HuH-7.5 (cell line): Measurements from ENCODE around the gene TIFAB.

Source experiments
- DNase-seq: peaks from one replicate; pipeline ENCODE4 v3.0.0; 2011; ENCODE audit warnings: low spot score

TIFAB gene

DNA sequence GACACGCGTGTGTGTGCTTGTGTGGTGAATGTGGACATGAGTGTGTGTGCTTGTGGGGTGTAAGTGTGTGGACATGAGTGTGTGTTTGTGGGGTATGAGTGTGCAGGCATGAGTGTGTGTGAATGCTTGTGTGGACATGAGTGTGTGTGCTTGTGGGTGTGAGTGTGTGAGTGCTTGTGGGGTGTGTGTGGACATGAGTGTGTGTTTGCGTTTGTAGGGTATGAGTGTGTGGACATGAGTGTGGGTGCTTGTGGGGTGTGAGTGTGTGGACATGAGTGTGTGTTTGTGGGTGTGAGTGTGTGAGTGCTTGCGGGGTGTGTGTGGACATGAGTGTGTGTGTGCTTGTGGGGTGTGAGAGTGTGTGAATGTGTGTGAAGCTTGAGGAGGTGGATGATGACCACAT, 29.8 kb upstream of the TIFAB start:
- no peak for DNase-seq

DNA sequence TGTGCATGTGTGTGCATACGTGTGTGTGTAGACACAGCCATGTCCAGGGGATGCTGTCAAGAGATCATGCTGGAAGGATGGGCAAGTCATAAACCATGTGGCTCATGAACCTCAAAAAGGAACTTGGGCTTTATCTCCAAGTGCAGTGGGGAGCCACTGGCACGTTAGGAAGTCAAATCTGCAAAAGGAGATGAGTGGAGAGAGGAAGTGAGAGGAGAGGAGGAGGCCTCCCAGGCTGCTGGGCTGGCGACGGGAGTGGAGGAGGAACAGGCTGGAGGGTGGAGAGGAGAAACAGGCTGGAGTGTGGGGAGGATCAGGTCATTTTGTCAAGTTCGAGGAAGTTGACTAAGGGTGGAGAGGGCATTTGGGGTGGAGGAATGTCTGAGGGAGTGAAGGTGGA, 29.2 kb upstream of the TIFAB start:
- no peak for DNase-seq

DNA sequence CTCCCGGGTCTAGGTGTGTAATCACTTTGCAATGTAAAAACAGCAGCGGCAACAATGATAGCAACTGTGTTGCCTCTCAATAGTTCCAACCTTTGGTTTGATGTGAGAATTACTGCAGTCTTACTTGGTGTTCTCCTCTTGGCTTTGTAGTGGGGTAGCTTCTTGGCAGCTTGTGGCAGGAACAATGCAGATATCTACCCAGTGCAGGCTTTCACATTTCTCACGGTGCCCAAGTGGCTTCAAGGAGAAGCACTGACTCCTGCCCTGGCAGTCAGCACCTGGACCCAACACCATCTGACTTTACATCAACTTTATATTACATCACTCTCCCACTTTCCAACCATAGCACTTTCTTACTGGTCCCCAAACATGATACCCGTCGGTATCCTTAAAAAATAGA, 28.4 kb upstream of the TIFAB start:
- DNase-seq = no peak

DNA sequence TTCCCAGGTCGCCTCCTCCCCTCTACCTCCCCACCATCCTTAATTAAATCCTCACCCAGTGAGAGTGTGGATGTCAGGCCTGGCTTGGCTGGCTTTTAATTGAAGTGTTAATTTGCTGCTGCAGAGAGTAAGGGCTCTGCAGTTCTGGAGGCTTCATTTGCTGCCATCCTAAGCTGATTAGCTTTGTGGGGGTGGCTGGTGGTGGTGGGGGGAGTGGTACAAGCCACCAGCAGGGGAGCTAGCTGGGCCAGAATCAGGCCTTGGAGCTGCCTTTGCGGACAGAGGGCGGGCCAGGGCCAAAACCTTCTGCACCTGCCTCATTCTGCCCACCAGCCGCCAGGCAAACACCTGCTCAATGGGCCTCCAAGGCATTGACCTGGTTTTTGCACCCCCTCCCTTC, 26.8 kb upstream of the TIFAB start:
- DNase-seq = no peak

DNA sequence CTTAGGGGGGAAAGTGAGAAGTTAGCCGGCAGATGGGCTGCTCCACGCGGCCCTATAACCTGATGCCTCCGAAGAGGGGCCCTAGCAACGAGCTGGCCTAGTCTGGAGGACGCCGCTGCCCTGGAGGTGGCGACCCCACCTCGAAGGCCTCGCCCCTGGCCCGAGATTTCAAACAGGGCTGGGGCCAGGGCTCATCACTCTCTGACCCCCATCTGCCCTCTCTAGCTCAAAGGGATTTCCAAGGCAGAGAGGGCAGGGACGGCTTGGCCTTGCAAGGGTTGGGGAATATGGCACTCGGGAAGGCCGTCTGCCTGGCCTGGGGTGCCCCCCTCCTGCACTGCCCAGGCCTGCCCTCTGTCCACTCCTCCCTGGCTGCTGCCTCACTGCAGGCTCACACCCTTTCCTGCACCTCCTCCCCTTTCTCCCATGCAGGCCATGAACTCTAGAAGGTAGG, 25.5 kb upstream of the TIFAB start:
- DNase-seq = no peak

DNA sequence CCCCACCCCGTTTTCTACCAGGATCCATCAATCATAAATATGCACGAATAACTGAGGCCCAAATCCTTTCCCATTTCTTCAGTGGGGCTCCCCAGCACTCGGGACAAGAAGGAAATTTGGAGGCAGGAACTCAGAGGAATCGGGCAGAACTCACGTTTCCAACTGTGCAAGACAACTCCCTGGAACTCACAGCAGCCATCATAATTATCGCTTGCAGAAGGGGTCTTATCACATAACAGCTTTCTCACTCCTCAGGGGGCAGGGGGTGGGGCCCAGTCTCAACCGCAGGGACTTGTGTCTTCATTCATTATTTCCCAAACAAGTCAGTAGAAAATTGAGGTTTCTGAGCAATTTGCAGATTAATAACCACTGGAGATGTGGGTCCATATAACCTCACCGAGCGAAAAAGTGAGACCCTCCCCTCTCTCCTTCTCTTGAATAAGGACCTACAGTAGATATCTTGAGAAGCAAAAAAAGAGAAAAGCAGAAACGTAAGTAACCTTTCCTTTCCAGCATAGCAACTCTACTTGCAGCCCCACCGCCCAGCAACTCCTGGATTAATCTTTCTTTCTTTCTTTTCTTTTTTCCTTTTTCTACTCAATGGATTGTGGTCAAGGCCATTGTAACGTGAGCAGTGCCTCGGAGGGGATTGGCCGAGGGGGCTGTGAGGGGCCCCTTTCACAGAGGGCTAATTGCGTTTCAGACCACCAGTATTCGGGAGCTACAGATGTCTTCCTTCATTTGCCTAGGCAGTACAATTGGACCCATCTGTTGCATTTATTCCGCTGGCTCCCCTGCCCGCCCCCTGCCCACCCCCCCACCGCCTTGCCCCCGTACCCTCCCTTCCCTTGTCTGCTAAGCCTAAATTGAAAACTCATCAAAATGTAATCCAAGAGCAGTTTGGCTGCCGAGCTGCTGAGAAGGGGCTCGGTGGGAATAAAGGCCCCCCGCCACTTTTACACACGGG, 24.7 kb upstream of the TIFAB start:
- no peak for DNase-seq

DNA sequence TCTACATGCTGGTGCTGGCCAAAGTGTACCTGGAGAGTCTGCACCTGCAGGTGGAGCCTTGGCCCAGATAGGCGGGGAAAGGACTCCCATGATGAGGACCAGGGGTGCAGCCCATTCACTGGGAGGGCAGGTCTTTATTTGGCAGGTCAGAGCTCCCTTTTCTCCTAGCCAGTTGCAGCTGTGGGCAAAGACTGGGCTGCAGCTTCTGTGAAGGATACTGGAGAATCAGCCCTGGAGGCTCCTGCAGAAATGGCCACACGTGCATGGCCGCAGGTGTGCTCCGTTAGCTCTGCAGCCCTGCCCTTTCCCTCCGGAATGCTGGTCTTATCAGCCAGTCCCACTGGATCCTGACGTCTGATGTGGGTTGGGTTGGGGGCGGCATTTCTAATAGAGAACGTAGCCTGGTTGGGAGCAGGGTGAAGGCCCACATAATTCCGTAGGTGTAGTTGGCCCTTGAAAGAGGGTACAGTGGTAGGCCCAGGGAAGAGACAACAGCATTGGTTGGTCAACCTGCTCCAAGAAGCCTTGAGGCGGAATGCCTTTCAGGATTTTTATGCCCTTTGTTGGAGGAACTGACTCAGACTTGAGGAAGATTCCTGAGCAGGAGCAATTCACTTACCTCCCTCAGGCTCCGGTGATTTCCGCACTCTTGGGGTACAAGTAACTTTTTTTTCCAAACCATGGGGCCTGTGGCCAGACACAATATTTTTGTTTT, 22.0 kb upstream of the TIFAB start:
- no peak for DNase-seq

DNA sequence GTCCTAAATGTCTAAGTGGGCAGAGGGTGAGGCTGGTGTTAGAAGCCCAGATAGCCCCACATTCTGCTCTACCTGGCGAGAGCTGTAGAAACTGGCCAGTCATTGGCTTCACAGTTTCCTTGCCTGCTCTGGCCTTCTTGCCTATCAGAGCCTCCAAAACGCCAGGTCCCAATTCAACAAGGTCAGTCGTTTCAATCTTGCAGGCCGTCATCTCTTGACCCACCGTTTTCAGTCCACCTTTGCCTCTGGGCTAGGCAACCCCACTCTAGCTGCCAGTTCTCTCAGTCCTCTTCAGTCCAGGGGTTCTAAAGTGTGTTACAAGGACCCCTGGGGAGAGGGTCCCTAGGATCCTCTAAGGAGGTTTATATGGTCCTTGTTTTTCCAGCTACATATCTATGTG, 20.0 kb upstream of the TIFAB start:
- no peak for DNase-seq

DNA sequence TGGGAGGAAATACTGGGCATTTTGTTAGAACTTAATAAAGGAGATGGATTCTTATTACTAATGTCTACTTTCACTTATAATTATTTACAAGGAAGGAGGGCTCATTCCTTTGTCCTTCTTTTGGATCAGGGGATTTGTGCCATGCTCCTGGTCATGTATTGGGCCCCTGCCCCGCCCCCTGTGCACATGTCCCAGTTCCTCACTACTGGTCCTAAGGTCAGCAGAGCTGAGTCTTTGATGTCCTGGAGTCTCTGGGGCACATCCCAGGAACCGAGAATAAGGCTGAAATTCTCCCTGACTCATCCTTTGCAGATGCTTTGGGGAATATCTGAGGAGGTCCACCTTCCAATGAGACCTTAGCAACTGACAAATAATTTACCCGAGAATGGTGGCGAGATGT, 19.6 kb upstream of the TIFAB start:
- no peak for DNase-seq

DNA sequence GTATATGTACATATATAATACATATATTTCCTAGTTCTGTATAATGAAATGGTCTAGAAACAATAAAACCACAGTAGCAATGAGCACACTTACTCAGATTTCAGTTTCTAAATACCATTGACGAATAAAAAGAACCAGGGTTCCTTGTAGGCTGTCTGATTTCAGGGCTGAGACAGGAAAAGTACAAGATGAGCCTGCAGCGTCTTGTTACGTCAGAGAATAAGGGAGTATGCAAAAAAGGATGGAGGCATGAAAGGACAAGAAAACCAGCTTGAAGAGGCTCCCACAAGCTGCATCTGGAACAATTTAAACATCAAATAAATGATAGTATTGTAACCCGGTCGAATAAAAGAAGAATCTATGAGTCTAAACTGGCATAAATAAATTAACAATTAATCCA, 17.8 kb upstream of the TIFAB start:
- DNase-seq = no peak

DNA sequence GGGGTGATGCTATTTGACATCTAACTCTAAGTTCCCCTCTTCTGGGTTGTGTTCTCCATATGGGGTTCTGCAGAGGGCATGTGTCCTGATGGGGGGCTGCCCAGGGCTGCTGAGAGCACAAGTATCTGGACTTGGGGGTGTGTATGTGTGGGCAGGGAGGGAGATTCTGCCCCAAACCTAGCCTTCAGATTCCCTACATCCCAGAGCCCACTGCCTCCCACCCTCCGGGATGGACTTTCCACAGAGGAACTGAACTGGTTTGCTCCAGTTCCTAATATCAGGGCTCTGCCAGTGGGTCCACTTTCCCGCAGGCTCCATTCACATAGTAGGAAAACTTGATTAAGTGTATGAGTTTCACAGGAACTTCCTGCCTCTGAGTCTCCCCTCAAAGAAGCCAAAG, 16.4 kb upstream of the TIFAB start:
- DNase-seq = no peak

DNA sequence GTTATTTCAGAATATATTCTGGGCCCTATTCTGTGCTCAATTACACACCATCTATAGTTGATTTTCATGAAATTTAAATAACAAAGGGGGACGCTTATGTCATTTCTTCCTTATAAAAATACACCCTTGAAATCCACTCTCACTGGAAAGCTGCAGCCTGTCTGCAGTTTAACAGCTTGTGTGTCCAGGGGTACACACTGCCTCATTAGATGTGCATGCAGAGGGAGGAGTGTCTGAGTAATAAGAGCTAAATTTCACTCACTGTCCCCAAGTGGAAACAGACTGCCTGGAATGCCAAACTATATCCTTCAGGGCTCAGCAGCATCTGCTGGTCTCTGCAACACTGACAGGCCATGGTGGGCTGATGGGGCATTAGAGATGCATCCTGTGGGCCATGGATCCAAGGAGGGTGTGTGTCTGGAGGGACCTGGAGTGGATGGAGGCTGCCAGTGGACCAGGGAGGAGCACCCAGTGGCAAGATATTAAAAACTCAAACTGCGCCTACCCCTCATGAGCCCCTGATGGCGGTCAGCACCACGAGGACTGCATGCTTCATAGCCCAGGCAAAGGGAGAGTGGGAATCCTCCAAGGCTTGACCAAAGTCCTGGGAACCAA, 15.8 kb upstream of the TIFAB start:
- no peak for DNase-seq

DNA sequence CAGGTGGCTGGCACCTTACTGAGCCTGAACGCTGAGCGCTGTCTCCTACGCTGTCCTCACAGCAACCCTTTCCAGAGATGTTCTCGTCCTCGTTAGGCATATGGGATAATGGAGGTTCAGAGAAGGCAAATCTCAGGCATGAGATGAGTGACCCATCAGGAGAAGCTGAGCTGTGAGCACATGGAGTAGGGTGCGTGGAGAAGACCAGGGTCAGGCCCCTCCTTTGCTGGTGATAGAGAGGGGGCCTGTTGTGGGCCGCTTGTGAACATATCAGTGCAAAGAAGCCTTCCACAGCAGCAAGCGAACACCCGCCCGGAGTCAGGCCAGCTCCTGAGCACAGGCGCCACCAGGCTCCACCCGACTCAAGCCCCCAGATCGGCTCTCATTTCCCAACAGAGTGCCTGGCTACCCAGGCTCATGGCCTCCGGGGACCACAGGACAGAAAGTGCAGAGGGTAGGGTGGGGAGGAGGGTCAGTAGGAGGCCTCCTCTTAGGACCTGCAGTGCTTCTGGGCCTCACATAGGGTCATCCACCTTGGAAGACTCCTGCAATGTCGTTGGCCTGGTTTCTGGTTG, 15.0 kb upstream of the TIFAB start:
- no peak for DNase-seq

DNA sequence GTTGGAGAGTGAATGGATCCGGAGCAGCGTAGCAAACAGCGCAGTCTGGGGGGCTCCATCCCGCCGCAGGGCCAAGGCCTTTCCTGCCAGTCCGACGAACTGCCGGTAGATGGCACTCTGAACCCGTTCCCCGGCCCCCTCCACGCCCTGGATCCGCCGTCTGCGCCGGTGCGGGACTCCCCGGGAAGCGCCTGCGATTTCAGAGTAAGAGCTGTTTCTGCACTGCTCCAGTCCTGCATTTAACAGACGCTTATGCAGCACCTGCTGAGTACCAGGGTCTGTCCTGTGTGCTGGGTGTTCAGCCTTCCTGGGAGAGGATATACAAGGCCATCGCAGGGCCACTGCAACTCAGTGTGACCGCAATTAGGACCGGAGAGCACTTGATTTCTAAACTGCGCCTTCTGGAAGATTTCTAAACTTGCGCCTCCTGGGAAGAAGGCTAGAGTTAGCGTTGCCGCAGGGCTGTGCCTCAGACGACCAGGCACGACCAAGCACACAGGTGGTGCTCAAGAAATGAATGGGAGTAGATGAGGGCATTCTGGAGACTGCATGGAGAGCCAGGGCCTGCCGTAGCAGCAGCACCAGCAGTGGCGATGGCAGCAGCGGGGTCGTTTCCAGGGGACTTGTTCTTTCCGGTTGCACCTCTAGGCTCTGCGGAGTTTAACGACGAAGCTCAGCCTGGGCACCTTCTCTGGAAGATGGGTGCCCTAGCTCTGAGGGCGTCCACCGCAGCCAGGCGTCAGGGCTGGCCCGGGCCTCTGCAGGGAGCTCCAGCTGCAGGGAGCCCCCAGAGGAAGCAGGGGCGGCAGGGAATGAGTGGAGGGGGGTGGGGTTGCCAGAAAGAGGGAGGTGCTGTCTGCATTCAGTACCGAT, 14.3 kb upstream of the TIFAB start:
- DNase-seq = peak; percentile 76

DNA sequence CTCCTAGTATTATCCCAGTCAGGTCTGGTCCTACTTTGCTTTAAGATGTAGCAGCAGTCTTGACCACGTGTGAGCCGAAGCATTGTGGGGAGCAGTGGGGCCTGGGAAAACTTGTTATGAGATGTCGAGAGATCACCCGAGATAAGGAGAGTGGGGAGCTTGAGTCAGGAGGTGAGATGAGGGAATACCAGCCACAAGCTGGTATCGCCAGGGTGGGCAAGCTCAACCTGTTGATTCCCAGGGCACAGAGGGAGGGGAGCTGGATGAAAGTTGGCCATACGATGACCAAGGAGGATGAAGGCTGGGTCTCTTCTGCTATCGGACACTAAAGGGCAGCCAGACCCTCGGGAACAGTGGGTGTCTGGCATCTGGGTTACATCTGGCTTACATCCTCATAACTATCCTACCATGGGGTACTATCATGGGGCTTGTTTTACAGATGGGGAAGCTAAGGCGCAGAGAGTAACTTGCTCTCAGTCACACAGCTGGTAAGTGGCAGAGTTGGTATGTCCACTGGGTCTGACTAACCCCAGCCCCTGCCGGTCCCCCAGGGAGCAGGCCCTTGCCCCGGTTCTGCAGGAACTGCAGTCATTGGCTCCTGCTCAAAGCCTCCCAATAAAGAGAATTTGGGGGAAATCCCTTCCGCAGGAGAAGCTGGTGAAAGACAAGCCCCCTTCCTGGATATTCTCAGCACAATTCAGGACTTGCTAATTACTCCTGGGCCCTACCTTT, 13.4 kb upstream of the TIFAB start:
- DNase-seq = no peak

DNA sequence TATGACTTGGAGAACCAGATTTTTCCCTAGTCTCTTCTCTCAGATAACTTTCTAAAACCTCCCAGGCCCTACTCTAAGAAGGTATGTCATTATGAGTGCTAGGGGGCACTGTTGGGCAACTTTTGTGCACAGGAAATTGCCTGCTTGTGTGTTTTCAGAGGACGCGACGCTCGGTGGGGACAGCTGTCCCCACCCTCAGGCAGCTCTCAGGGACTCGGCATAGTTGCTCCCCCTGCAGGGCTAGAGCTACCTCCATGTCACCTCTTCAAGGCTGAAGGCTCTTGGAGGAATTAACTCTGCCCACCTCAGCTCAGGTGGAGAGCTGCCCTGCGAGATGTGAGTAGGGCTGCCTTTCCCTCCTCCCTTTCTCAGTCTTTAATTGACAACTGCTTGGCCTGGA, 10.2 kb upstream of the TIFAB start:
- peak; percentile 72 for DNase-seq

DNA sequence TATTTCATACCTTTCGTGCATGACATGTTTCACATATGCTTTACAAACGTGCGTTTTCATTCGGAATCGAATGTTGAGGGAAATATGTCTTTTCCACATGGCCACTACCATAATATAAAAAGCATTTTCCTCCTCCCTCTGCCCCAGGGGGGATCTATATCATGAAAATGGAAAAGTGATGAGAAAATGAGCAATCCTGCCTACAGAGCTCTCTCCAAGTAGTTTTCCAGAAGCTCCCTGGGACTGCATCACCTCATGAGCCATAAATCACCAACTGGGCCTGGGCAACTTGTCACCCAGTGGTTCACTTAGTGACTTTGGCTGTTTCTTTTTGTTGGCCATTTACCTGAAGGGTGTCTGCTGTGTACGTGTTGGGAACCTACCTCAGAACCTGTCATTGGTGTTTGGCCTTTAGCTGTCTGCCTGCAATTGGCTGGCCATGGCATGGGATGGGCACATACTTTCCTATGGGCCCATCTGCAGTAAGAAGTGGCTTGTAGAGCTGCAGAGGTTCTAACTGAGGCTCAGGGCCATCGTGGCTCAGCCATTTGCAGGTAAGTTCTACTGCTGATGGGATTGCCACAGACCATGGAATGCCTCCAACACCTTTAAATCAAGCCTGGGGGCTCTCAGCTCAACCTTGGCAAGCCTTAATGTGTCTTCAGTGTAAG, 9.5 kb upstream of the TIFAB start:
- DNase-seq = no peak

DNA sequence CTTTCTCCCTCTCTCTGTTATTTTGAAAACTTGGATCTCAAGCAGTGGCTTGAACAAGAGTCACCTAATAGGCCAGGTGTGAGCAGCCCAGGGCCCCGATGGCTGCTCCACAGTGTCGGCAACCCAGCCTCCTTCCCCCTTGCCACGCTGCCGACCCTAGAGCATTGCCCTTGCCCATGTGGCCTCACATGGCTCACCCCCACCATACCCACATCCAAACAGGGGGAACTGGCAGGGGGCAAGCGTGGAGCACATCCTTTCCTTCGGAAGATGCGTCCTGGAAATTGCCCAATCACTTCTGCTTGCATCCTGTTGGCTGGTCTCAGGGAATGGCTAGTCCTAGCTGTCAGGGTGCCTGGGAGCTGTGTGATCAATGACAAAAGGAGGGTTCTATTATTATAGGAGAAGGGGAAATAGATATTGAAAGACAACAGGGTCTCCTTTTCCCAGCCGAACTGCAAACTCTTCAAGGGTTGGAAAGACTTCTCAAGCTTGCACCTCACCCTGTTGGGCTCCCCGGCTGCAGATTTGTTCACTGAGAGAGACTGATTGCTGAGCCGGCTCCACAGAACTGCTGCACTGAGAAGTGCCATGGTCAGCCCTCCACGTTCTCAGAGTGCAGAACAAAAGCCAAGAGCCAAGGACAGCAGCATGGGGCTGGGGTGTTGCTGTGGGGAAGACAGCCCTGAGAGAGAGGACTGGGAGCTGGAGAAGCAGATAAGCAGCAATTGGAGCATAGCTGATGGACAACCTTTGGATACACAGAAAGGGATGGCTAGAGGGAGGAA, 8.3 kb upstream of the TIFAB start:
- DNase-seq = no peak

DNA sequence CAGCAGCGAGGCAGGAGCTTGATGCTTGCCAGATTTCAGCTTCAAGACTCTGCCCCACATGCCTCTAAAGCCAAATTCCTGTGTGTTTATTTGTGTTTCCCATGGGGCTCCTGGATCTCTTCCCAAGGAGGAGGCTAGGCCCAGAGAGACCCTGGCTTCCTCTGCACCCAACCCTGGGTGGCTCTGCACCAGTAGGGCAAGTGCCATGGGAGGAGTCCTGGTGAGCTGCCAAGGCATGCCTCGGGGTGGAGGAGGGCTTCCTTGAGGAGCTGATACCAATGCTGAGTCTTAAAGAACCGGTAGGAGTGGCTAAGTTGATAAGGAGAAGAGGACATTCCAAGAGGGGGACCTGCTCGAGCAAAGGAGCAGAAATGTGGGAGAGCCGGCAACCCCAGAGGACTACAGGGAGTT, 6.8 kb upstream of the TIFAB start:
- no peak for DNase-seq
